ENCODE results near the gene TUBGCP2. TPM values are rescaled to one million over a fixed set of nuclear protein-coding genes. Genes with fewer than 3 reads are reported as not detected.

Gene TUBGCP2, protein sequence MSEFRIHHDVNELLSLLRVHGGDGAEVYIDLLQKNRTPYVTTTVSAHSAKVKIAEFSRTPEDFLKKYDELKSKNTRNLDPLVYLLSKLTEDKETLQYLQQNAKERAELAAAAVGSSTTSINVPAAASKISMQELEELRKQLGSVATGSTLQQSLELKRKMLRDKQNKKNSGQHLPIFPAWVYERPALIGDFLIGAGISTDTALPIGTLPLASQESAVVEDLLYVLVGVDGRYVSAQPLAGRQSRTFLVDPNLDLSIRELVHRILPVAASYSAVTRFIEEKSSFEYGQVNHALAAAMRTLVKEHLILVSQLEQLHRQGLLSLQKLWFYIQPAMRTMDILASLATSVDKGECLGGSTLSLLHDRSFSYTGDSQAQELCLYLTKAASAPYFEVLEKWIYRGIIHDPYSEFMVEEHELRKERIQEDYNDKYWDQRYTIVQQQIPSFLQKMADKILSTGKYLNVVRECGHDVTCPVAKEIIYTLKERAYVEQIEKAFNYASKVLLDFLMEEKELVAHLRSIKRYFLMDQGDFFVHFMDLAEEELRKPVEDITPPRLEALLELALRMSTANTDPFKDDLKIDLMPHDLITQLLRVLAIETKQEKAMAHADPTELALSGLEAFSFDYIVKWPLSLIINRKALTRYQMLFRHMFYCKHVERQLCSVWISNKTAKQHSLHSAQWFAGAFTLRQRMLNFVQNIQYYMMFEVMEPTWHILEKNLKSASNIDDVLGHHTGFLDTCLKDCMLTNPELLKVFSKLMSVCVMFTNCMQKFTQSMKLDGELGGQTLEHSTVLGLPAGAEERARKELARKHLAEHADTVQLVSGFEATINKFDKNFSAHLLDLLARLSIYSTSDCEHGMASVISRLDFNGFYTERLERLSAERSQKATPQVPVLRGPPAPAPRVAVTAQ
- 40.0 TPM for polyA plus RNA-seq (2013, experiment 1 of 2)
- 39.0 TPM for polyA plus RNA-seq (2013, experiment 2 of 2)

- WGBS, result under 1% methylated on average over 89 of the region's 89 CpGs
- Histone ChIP-seq H3K4me3 (ENCODE audit: low read length) (peak within 1 kb of the TSS; percentile 92), H3K27me3 (ENCODE audit: insufficient read depth, low read length) (no peaks in the 10 kb centered on the region), H3K9ac (ENCODE audit: low read depth, low read length) (peak within 1 kb of the TSS; percentile 93), H3K9me3 (ENCODE audit: insufficient read depth, low read depth, low read length) (no peaks in the 10 kb centered on the region), H3K36me3 (ENCODE audit: insufficient read depth, low read length) (peaks cover 30% of the 10 kb centered on the region), H3K27ac (ENCODE audit: low read depth, low read length) (peak within 1 kb of the TSS; percentile 96), H3K4me1 (ENCODE audit: insufficient read depth, low read length) (no peaks in the 10 kb centered on the region)
These were observed at the start of gene TUBGCP2, which contains the start of gene ZNF511 for GRCh38 chr10:133308421-133309099. Gene TUBGCP2 (minus strand): TSS chr10:133308872. CDS start chr10:133302941, 5,931 bp downstream. Gene ZNF511 (plus strand): TSS chr10:133308914. CDS start chr10:133308944, 30 bp downstream.

DNA sequence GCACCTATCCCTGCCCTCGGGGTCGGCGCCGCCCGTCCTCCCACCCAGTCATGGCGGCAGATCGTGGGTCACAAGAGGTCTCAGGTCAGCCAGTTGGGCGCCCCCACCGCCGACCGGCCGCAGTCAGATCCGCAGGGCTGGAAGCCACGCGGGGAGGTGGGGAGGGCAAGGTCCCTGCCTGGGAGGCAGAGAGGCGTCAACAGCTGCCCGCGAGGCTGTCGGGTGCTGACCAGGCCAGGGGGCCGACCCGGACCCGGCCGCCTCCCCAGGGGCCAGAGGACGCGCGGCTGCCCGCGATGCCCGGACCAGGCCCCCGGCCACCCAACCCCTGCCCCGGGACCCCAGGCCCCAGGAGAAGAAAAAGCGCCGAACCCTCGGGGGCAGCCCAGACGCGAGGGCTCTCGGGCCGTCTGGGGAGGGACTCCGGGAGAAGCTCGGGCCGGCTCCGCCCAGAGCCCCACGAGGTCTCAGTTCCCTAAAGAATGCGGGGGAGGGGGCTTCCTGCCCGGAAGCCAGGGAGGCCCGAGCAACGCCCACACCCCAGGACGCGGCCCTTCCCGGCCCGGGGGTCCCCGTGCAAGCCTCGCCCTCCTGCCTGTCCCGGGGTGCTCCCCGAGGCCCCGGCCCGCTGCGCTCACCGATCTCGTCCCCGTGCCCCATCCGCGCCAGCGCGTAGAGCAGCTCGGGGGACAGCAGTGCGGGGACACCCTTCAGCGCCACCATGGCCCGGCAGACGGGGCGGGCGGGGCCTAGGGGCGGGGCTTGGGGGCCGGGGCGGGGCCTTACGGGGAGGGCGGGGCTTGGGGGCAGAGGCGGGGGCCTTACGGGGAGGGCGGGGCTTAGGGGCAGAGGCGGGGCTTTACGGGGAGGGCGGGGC is 48.9 kb upstream of the TUBGCP2 start, which contains the start of gene FUOM:
Gene FUOM (minus strand): TSS at position 735 of the 877 bp plus-strand sequence. CDS start 12 bp downstream, at position 723.
- peak within 1 kb of the TSS; percentile 89; the same call in 1 of the 2 replicates for H3K27ac ChIP-seq (ENCODE audit: low read depth, low read length)
- H3K9ac ChIP-seq (ENCODE audit: low read depth, low read length), result peak within 1 kb of the TSS; percentile 85
- H3K4me1 ChIP-seq (ENCODE audit: insufficient read depth, low read length), result 0 out of 2 replicates have a peak, but pooled peaks cover 3% of the 10 kb centered on the region
- no peaks in the 10 kb centered on the region; the same call in 1 of the 2 replicates for H3K27me3 ChIP-seq (ENCODE audit: insufficient read depth, low read length)
- H3K36me3 ChIP-seq (ENCODE audit: insufficient read depth, low read length), result peaks cover 20% of the 10 kb centered on the region
- H3K9me3 ChIP-seq (ENCODE audit: insufficient read depth, low read depth, low read length), result no peaks in the 10 kb centered on the region
- WGBS, result under 1% methylated on average over 75 of the region's 83 CpGs
- H3K4me3 ChIP-seq (ENCODE audit: low read length), result peak within 1 kb of the TSS; percentile 89

DNA sequence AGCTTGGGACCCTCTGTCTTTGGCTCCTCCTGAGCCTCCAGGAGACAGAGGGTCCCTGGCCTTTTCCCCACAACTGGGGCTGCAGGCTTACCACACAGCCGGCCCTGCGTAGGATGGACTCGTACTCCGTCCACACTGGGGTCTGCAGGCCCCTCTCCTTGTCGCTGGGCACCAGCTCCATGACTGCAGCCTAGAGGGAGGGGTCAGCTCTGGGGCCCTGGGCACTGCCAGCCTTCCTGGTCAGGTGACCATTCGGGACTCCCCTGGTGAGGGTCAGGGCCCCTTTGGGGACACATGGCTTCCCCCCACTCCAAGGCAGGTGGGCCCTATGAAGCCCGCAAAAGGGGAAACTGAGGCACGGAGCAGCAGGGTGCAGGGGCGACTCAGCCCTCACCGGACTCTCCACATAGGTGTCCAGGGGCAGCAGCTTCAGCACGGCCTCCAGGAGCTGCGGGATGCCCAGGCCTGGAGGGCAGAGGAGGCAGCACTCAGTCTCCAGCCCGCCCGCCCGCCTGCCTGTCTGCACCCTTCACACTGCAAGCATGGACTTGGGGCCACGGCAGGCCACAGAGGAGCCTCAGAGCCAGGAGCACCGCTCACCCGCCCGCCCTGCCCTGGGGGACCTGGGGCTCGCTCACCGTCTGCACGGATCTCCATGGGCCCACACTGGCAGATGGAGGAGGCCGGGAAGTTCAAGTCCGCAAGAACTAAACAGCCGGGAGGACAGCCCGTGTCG is 48.0 kb upstream of the TUBGCP2 start:
- peaks cover 13% of the 10 kb centered on the region; the same call in 1 of the 2 replicates for H3K36me3 ChIP-seq (ENCODE audit: insufficient read depth, low read length)
- peak overlapping the region; percentile 89 for H3K4me3 ChIP-seq (ENCODE audit: low read length)
- H3K27me3 ChIP-seq (ENCODE audit: insufficient read depth, low read length), result no peaks in the 10 kb centered on the region; the same call in 1 of the 2 replicates
- H3K27ac ChIP-seq (ENCODE audit: low read depth, low read length), result no peak overlapping the region
- WGBS, result 37% methylated on average over 27 of the region's 27 CpGs
- H3K4me1 ChIP-seq (ENCODE audit: insufficient read depth, low read length), result 0 out of 2 replicates have a peak, but pooled peaks cover 3% of the 10 kb centered on the region
- no peaks in the 10 kb centered on the region for H3K9me3 ChIP-seq (ENCODE audit: insufficient read depth, low read depth, low read length)
- H3K9ac ChIP-seq (ENCODE audit: low read depth, low read length), result peak overlapping the region; percentile 74

GRCh38 chr10:133355991-133356390 is 47.3 kb upstream of the TUBGCP2 start:
- Histone ChIP-seq H3K27ac (ENCODE audit: low read depth, low read length) (no peak overlapping the region), H3K9ac (ENCODE audit: low read depth, low read length) (no peak overlapping the region), H3K4me1 (ENCODE audit: insufficient read depth, low read length) (0 out of 2 replicates have a peak, but pooled peaks cover 3% of the 10 kb centered on the region), H3K4me3 (ENCODE audit: low read length) (no peak overlapping the region), H3K36me3 (ENCODE audit: insufficient read depth, low read length) (peaks cover 10% of the 10 kb centered on the region; the same call in 1 of the 2 replicates), H3K9me3 (ENCODE audit: insufficient read depth, low read depth, low read length) (no peaks in the 10 kb centered on the region), H3K27me3 (ENCODE audit: insufficient read depth, low read length) (no peaks in the 10 kb centered on the region; the same call in 1 of the 2 replicates)
- WGBS, result 94% methylated on average over 3 of the region's 3 CpGs

DNA sequence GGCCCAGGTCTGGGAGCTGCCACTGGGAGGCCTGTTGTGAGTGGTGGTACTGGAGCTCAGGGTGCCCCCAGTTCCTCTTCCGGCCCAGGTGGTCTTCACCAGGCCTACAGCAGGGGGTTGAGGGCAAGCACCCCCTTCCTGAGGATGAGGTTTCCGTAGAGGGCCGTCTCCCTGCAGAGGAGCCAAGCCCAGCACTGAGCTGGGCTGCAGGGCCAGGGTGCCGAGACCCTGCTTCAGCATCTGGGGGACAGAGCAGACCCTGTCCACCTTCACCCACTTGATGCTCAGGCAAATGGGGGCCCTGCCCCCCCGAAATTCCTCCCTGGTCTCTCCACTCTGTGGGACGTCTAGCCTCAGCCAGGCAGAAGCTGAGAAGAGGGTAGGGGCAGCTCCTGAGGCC is 46.6 kb upstream of the TUBGCP2 start:
- no peak overlapping the region for H3K27ac ChIP-seq (ENCODE audit: low read depth, low read length)
- H3K27me3 ChIP-seq (ENCODE audit: insufficient read depth, low read length), result no peaks in the 10 kb centered on the region; the same call in 1 of the 2 replicates
- no peaks in the 10 kb centered on the region for H3K9me3 ChIP-seq (ENCODE audit: insufficient read depth, low read depth, low read length)
- 84% methylated on average over 6 of the region's 6 CpGs for WGBS
- H3K9ac ChIP-seq (ENCODE audit: low read depth, low read length), result no peak overlapping the region
- H3K36me3 ChIP-seq (ENCODE audit: insufficient read depth, low read length), result peaks cover 10% of the 10 kb centered on the region; the same call in 1 of the 2 replicates
- 0 out of 2 replicates have a peak, but pooled peaks cover 3% of the 10 kb centered on the region for H3K4me1 ChIP-seq (ENCODE audit: insufficient read depth, low read length)
- H3K4me3 ChIP-seq (ENCODE audit: low read length), result no peak overlapping the region

DNA sequence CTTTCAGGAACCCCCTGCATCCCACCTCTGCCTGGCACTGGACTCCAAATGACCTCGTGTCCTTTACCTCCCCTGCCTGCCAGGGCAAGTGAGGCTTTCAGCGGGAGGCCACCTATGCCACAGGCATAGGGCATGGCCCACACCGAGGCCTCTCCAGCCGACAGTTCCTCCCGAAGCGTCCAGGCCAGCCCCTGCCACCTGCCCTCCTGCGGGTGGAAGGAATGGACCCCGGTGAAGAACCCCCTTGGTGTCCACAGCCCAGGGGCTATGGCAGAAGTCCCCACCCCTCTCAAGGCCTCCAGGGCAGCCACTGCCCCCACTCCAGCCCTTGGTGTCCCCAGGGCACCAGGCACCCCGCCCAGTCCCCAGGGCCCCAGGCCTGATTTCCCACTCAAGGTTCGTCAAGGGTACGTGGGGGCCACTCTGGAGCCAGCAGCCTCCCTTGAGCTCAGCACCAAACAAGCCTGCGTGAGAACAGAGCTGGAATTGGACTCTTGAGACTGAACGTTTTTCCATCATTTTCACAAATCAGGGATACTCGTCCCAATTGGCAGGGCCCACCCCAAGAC is 46.1 kb upstream of the TUBGCP2 start:
- no peaks in the 10 kb centered on the region for H3K9me3 ChIP-seq (ENCODE audit: insufficient read depth, low read depth, low read length)
- H3K4me1 ChIP-seq (ENCODE audit: insufficient read depth, low read length), result 0 out of 2 replicates have a peak, but pooled peaks cover 3% of the 10 kb centered on the region
- 94% methylated on average over 14 of the region's 14 CpGs for WGBS
- no peak overlapping the region for H3K9ac ChIP-seq (ENCODE audit: low read depth, low read length)
- peaks cover 10% of the 10 kb centered on the region; the same call in 1 of the 2 replicates for H3K36me3 ChIP-seq (ENCODE audit: insufficient read depth, low read length)
- no peak overlapping the region for H3K27ac ChIP-seq (ENCODE audit: low read depth, low read length)
- no peak overlapping the region for H3K4me3 ChIP-seq (ENCODE audit: low read length)
- no peaks in the 10 kb centered on the region; the same call in 1 of the 2 replicates for H3K27me3 ChIP-seq (ENCODE audit: insufficient read depth, low read length)

DNA sequence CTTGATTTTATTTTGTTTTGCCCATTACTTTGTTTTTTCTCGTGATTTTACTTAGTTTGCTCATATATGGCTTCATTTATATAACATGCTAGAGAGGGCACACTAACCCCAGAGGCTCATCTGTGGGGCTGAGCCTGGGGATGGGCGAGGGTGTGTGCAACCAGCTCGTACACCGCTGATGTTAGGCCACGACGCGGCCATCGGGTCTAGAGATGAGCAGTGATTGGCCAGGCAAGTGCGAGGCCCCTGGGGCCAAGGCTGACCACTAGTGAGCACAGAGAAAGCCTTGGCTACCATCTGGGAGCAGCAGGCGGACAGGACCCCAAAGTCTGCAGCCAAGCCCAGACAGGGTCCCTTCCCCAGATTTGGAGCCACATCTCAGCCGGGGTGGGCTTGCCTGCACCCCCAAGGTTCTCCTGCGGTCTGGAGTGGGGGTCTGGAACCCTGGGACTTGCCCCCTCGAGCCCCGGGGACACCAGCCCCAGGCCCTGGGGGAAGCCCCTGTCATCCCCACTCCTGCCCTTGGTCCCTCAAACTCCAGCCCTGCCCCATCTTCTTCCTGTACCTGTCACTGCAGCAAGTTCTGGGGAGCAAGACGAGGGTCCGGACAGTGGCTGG is 45.4 kb upstream of the TUBGCP2 start:
- no peak overlapping the region for H3K27ac ChIP-seq (ENCODE audit: low read depth, low read length)
- H3K27me3 ChIP-seq (ENCODE audit: insufficient read depth, low read length), result no peaks in the 10 kb centered on the region; the same call in 1 of the 2 replicates
- H3K9me3 ChIP-seq (ENCODE audit: insufficient read depth, low read depth, low read length), result no peaks in the 10 kb centered on the region
- WGBS, result 90% methylated on average over 15 of the region's 16 CpGs
- H3K36me3 ChIP-seq (ENCODE audit: insufficient read depth, low read length), result peaks cover 10% of the 10 kb centered on the region; the same call in 1 of the 2 replicates
- no peak overlapping the region for H3K9ac ChIP-seq (ENCODE audit: low read depth, low read length)
- H3K4me1 ChIP-seq (ENCODE audit: insufficient read depth, low read length), result 0 out of 2 replicates have a peak, but pooled peaks cover 3% of the 10 kb centered on the region
- H3K4me3 ChIP-seq (ENCODE audit: low read length), result no peak overlapping the region

DNA sequence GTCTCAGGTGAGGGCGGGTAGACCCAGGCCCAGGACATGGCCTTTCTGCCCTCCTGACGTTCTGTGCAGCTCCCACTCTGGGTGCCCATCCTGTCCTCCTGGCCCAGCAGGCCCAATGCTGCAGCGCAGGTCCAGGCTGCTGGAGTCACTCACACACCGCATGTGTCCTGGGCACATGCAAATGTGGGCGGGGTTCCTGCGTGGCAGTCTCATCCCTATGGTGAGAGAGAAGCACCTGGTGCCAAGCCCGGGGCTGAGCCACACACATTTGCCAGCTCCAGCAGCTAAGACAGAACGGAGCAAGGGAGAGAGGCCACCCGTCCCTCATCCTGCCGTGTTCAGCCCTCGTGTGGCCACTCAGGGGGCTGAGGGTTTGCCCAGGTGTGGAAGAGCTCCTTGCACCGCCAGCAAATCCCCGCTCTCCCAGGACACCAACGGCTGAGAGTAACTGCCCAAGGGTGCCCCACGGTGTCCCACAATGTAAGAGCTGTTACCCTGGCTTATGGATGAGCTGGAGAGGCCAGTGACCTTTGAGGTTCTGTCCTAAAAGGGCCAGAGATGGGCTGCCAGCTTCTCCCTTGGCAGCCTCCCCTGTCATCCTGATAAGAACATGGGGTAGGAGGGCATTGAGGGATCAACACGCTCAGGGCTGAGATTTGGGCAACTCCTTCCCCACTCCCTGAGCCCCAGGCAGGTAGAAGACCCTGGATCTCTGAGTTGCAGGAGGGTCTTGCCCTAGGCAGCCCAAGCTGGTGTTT is 44.7 kb upstream of the TUBGCP2 start:
- WGBS, result 76% methylated on average over 16 of the region's 16 CpGs
- no peaks in the 10 kb centered on the region; the same call in 1 of the 2 replicates for H3K27me3 ChIP-seq (ENCODE audit: insufficient read depth, low read length)
- H3K4me3 ChIP-seq (ENCODE audit: low read length), result no peak overlapping the region
- no peak overlapping the region for H3K27ac ChIP-seq (ENCODE audit: low read depth, low read length)
- no peak overlapping the region for H3K9ac ChIP-seq (ENCODE audit: low read depth, low read length)
- H3K4me1 ChIP-seq (ENCODE audit: insufficient read depth, low read length), result 0 out of 2 replicates have a peak, but pooled peaks cover 3% of the 10 kb centered on the region
- H3K36me3 ChIP-seq (ENCODE audit: insufficient read depth, low read length), result peaks cover 10% of the 10 kb centered on the region; the same call in 1 of the 2 replicates
- H3K9me3 ChIP-seq (ENCODE audit: insufficient read depth, low read depth, low read length), result no peaks in the 10 kb centered on the region

Data from HUES64 (cell line).